Mammary epithelial cell (primary cell): ENCODE measurements around the gene MPZ.

Experiments
- CTCF ChIP-seq, 2 donors: IDR thresholded peaks in 1 of 2; conservative IDR thresholded peaks in 1 of 2; 2 replicates each; pipeline ENCODE4 v1.5.1; 2011 to 2012; ENCODE audit warnings: inconsistent platforms in 2 of 2, low read length in 2 of 2, mild to moderate bottlenecking in 2 of 2, control low read depth in 1 of 2, low read depth in 1 of 2; ENCODE audit not compliant: insufficient read depth in 1 of 2; ENCODE audit errors: extremely low read depth in 1 of 2
- EZH2 ChIP-seq: IDR thresholded peaks from 2 replicates; pipeline ENCODE4 v1.6.1; 2012; ENCODE audit warnings: low read length, inconsistent platforms, borderline replicate concordance

GRCh38 chr1:161350671-161351070 lies 40.9 kb upstream of the MPZ start:
- TF ChIP-seq CTCF (conservative IDR thresholded peaks at IDR 0.05 in 1 of 2, IDR thresholded peaks at IDR 0.05 in 1 of 2; ENCODE audit: extremely low read depth in 1 of 2, insufficient read depth in 1 of 2, low read depth in 1 of 2, low read length in 2 of 2) (no peak), EZH2 (no peak)
